ENCODE results near the gene LYRM4. TPM values are rescaled to one million over a fixed set of nuclear protein-coding genes. Genes with fewer than 3 reads are reported as not detected.

Gene LYRM4
- total RNA-seq, 3 donors from 2014 or later, result 49.2 to 50.6 (median 50.0) TPM

GRCh38 chr6:5215159-5215558 lies 45.6 kb downstream of the LYRM4 start:
- H3K4me1 Mint-ChIP-seq (ENCODE audit: low read depth), result peaks cover 1% of the 10 kb centered on the region
- no peaks in the 10 kb centered on the region for H3K9me3 Mint-ChIP-seq
- H3K36me3 Mint-ChIP-seq (ENCODE audit: insufficient read depth), result peaks cover 29% of the 10 kb centered on the region
- no peak for DNase-seq
- no peak for ATAC-seq
- no peak overlapping the region for H3K4me3 Mint-ChIP-seq
- H3K27me3 Mint-ChIP-seq (ENCODE audit: low read depth), result no peaks in the 10 kb centered on the region

- H3K9me3 Mint-ChIP-seq, result no peaks in the 10 kb centered on the region
Measured at GRCh38 chr6:5214570-5215052, 46.1 kb downstream of the LYRM4 start.

GRCh38 chr6:5213836-5214235 lies 46.9 kb downstream of the LYRM4 start:
- H3K27me3 Mint-ChIP-seq (ENCODE audit: low read depth), result no peaks in the 10 kb centered on the region
- DNase-seq, result no peak
- no peak for ATAC-seq
- H3K4me3 Mint-ChIP-seq, result no peak overlapping the region
- peaks cover 1% of the 10 kb centered on the region for H3K4me1 Mint-ChIP-seq (ENCODE audit: low read depth)
- H3K9me3 Mint-ChIP-seq, result no peaks in the 10 kb centered on the region
- H3K36me3 Mint-ChIP-seq (ENCODE audit: insufficient read depth), result peaks cover 34% of the 10 kb centered on the region

More at GRCh38 chr6:5214570-5215052, 46.1 kb downstream of the LYRM4 start:
- H3K27me3 Mint-ChIP-seq (ENCODE audit: low read depth), result no peaks in the 10 kb centered on the region
- H3K4me3 Mint-ChIP-seq, result no peak overlapping the region
- ATAC-seq, result no peak
- DNase-seq, result no peak
- H3K36me3 Mint-ChIP-seq (ENCODE audit: insufficient read depth), result peaks cover 31% of the 10 kb centered on the region
- peaks cover 1% of the 10 kb centered on the region for H3K4me1 Mint-ChIP-seq (ENCODE audit: low read depth)

GRCh38 chr6:5211492-5211891 lies 49.3 kb downstream of the LYRM4 start:
- Mint-ChIP-seq H3K9me3 (no peaks in the 10 kb centered on the region), H3K4me1 (ENCODE audit: low read depth) (peaks cover 1% of the 10 kb centered on the region), H3K4me3 (no peak overlapping the region), H3K36me3 (ENCODE audit: insufficient read depth) (peaks cover 50% of the 10 kb centered on the region), H3K27me3 (ENCODE audit: low read depth) (no peaks in the 10 kb centered on the region)
- DNase-seq (no peak), ATAC-seq (no peak)

- Mint-ChIP-seq H3K4me1 (ENCODE audit: low read depth) (peaks cover 1% of the 10 kb centered on the region), H3K9me3 (no peaks in the 10 kb centered on the region), H3K27me3 (ENCODE audit: low read depth) (no peaks in the 10 kb centered on the region), H3K4me3 (no peak overlapping the region), H3K36me3 (ENCODE audit: insufficient read depth) (peaks cover 39% of the 10 kb centered on the region)
- ATAC-seq (no peak), DNase-seq (no peak)
Measured at GRCh38 chr6:5208471-5208971, 52.2 kb downstream of the LYRM4 start.

- ATAC-seq, result no peak
- H3K9me3 Mint-ChIP-seq, result no peaks in the 10 kb centered on the region
- no peak for DNase-seq
- H3K4me3 Mint-ChIP-seq, result no peak overlapping the region
- H3K4me1 Mint-ChIP-seq (ENCODE audit: low read depth), result peaks cover 1% of the 10 kb centered on the region
- peaks cover 35% of the 10 kb centered on the region for H3K36me3 Mint-ChIP-seq (ENCODE audit: insufficient read depth)
- no peaks in the 10 kb centered on the region for H3K27me3 Mint-ChIP-seq (ENCODE audit: low read depth)
Measured at GRCh38 chr6:5208057-5208456, 52.7 kb downstream of the LYRM4 start.

GRCh38 chr6:5206920-5207561 lies 53.7 kb downstream of the LYRM4 start:
- no peak overlapping the region for H3K4me3 Mint-ChIP-seq
- no peaks in the 10 kb centered on the region for H3K27me3 Mint-ChIP-seq (ENCODE audit: low read depth)
- no peaks in the 10 kb centered on the region for H3K9me3 Mint-ChIP-seq
- ATAC-seq, result no peak
- DNase-seq, result no peak
- H3K36me3 Mint-ChIP-seq (ENCODE audit: insufficient read depth), result peaks cover 28% of the 10 kb centered on the region
- peaks cover 1% of the 10 kb centered on the region for H3K4me1 Mint-ChIP-seq (ENCODE audit: low read depth)

GRCh38 chr6:5205877-5206850 lies 54.6 kb downstream of the LYRM4 start:
- ATAC-seq, result no peak
- no peak overlapping the region for H3K4me3 Mint-ChIP-seq
- H3K9me3 Mint-ChIP-seq, result no peaks in the 10 kb centered on the region
- H3K36me3 Mint-ChIP-seq (ENCODE audit: insufficient read depth), result peaks cover 27% of the 10 kb centered on the region
- no peak for DNase-seq
- H3K4me1 Mint-ChIP-seq (ENCODE audit: low read depth), result peaks cover 1% of the 10 kb centered on the region
- no peaks in the 10 kb centered on the region for H3K27me3 Mint-ChIP-seq (ENCODE audit: low read depth)

GRCh38 chr6:5205035-5205507 lies 55.7 kb downstream of the LYRM4 start:
- DNase-seq (no peak), ATAC-seq (no peak)
- H3K4me3 Mint-ChIP-seq, result no peak overlapping the region
- H3K36me3 Mint-ChIP-seq (ENCODE audit: insufficient read depth), result peaks cover 22% of the 10 kb centered on the region
- H3K27me3 Mint-ChIP-seq (ENCODE audit: low read depth), result no peaks in the 10 kb centered on the region
- no peaks in the 10 kb centered on the region for H3K9me3 Mint-ChIP-seq
- no peaks in the 10 kb centered on the region for H3K4me1 Mint-ChIP-seq (ENCODE audit: low read depth)

GRCh38 chr6:5204376-5204775 lies 56.4 kb downstream of the LYRM4 start:
- ATAC-seq (no peak), DNase-seq (no peak)
- Mint-ChIP-seq H3K27me3 (ENCODE audit: low read depth) (no peaks in the 10 kb centered on the region), H3K4me1 (ENCODE audit: low read depth) (peaks cover 3% of the 10 kb centered on the region), H3K4me3 (no peak overlapping the region), H3K9me3 (no peaks in the 10 kb centered on the region), H3K36me3 (ENCODE audit: insufficient read depth) (peaks cover 18% of the 10 kb centered on the region)

- no peak for ATAC-seq
- Mint-ChIP-seq H3K27me3 (ENCODE audit: low read depth) (no peaks in the 10 kb centered on the region), H3K4me3 (no peak overlapping the region), H3K36me3 (ENCODE audit: insufficient read depth) (peaks cover 22% of the 10 kb centered on the region), H3K4me1 (ENCODE audit: low read depth) (peaks cover 3% of the 10 kb centered on the region), H3K9me3 (no peaks in the 10 kb centered on the region)
- no peak for DNase-seq
Measured at GRCh38 chr6:5203546-5203945, 57.2 kb downstream of the LYRM4 start.

- no peaks in the 10 kb centered on the region for H3K27me3 Mint-ChIP-seq (ENCODE audit: low read depth)
- H3K9me3 Mint-ChIP-seq, result no peaks in the 10 kb centered on the region
- peaks cover 16% of the 10 kb centered on the region for H3K36me3 Mint-ChIP-seq (ENCODE audit: insufficient read depth)
- ATAC-seq (no peak), DNase-seq (no peak)
- peaks cover 3% of the 10 kb centered on the region for H3K4me1 Mint-ChIP-seq (ENCODE audit: low read depth)
- H3K4me3 Mint-ChIP-seq, result no peak overlapping the region
Measured at GRCh38 chr6:5202941-5203340, 57.8 kb downstream of the LYRM4 start.

GRCh38 chr6:5202206-5202605 lies 58.5 kb downstream of the LYRM4 start:
- ATAC-seq (no peak), DNase-seq (no peak)
- H3K4me1 Mint-ChIP-seq (ENCODE audit: low read depth), result peaks cover 3% of the 10 kb centered on the region
- no peak overlapping the region for H3K4me3 Mint-ChIP-seq
- no peaks in the 10 kb centered on the region for H3K27me3 Mint-ChIP-seq (ENCODE audit: low read depth)
- peaks cover 10% of the 10 kb centered on the region for H3K36me3 Mint-ChIP-seq (ENCODE audit: insufficient read depth)
- no peaks in the 10 kb centered on the region for H3K9me3 Mint-ChIP-seq

GRCh38 chr6:5201271-5201670 lies 59.5 kb downstream of the LYRM4 start:
- no peak for ATAC-seq
- peaks cover 11% of the 10 kb centered on the region for H3K36me3 Mint-ChIP-seq (ENCODE audit: insufficient read depth)
- H3K4me1 Mint-ChIP-seq (ENCODE audit: low read depth), result peaks cover 3% of the 10 kb centered on the region
- DNase-seq, result no peak
- H3K4me3 Mint-ChIP-seq, result no peak overlapping the region
- H3K27me3 Mint-ChIP-seq (ENCODE audit: low read depth), result no peaks in the 10 kb centered on the region
- no peaks in the 10 kb centered on the region for H3K9me3 Mint-ChIP-seq
